ENCODE results near the gene GPR37L1.

DNA sequence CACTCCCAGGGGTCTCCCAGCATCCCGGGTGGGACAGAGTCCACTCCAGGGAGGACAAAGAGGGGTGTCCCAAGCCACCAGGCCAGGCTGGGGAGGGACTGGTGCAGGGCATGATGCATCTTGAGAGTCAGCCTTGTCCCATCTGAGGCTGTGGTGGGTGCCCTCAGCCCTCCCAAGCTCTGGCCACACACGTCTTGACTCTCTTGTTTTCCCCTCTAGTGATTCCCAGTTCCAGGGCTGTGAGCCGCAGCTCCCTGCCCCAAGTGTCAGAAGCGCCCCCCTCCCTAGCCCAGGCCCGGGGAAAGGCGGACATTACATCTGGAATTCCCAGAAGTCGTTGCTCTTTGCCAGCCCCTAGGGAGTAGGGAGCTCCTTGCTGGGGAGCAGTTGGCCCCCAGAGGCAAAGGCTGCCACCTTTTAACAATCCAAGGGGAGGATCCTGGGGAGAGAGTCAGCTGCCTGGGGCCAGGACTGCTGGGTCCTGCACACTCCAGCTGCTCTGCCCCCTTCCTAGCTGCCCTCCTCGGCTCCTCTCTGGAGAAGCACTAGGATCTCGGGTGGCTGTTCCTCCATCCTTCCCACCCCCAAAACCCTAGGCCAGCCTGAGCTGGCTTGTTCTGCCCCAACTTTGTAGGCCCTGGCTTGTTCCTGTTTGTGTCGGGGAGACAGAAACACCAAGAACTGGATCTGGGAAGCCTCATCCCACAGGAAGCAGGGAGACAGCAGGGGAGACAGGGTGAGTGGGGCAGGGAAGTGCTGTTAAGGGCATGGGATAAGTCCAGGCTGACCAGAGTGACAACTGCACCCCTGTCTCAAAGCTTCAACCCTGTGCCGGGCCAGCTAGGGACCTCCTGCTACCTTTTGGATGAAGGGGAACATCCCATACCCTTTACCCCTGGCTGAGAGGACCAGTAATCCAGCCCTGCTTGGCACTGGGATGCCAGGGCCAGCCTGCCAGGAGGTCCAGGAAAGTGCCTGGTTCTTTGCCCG is 40.9 kb downstream of the GPR37L1 start:
- TF ChIP-seq, protein P1, sequence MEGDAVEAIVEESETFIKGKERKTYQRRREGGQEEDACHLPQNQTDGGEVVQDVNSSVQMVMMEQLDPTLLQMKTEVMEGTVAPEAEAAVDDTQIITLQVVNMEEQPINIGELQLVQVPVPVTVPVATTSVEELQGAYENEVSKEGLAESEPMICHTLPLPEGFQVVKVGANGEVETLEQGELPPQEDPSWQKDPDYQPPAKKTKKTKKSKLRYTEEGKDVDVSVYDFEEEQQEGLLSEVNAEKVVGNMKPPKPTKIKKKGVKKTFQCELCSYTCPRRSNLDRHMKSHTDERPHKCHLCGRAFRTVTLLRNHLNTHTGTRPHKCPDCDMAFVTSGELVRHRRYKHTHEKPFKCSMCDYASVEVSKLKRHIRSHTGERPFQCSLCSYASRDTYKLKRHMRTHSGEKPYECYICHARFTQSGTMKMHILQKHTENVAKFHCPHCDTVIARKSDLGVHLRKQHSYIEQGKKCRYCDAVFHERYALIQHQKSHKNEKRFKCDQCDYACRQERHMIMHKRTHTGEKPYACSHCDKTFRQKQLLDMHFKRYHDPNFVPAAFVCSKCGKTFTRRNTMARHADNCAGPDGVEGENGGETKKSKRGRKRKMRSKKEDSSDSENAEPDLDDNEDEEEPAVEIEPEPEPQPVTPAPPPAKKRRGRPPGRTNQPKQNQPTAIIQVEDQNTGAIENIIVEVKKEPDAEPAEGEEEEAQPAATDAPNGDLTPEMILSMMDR (IDR thresholded peaks at IDR 0.05), result no peak
- TF ChIP-seq POLR2A (IDR thresholded peaks at IDR 0.05), result no peak
- TF ChIP-seq POLR2AphosphoS5 (IDR thresholded peaks at IDR 0.05), result no peak
- no peak for TF ChIP-seq EP300 (IDR thresholded peaks at IDR 0.05)
